IPS DF 4.7 (cell line): ENCODE measurements around the gene LSAMP.

ENCODE experiments used
- DNase-seq: peaks from one replicate; pipeline ENCODE4 v3.0.0-alpha.2; 2013; ENCODE audit warnings: low spot score; ENCODE audit errors: extremely low read depth

Gene LSAMP

GRCh38 chr3:116356056-116356455 lies 89.2 kb downstream of the LSAMP start:
- DNase-seq, result no peak

GRCh38 chr3:116354382-116354781 lies 90.9 kb downstream of the LSAMP start:
- DNase-seq, result no peak

- DNase-seq, result no peak
Observed at GRCh38 chr3:116350119-116350733, 95.1 kb downstream of the LSAMP start.

GRCh38 chr3:116348216-116348615 lies 97.1 kb downstream of the LSAMP start:
- DNase-seq, result no peak

- no peak for DNase-seq
Observed at GRCh38 chr3:116342499-116342898, 102.8 kb downstream of the LSAMP start.

- DNase-seq, result no peak
Observed at GRCh38 chr3:116341899-116342298, 103.4 kb downstream of the LSAMP start.

- no peak for DNase-seq
Observed at GRCh38 chr3:116341381-116341780, 103.9 kb downstream of the LSAMP start.

GRCh38 chr3:116340680-116341216 lies 104.5 kb downstream of the LSAMP start:
- DNase-seq, result no peak

GRCh38 chr3:116339441-116340028 lies 105.8 kb downstream of the LSAMP start:
- DNase-seq, result no peak

GRCh38 chr3:116338713-116339112 lies 106.6 kb downstream of the LSAMP start:
- DNase-seq, result no peak

GRCh38 chr3:116337229-116337628 lies 108.1 kb downstream of the LSAMP start:
- DNase-seq, result no peak

GRCh38 chr3:116331380-116331779 lies 113.9 kb downstream of the LSAMP start:
- DNase-seq, result no peak

GRCh38 chr3:116322750-116323375 lies 122.4 kb downstream of the LSAMP start:
- no peak for DNase-seq

- no peak for DNase-seq
Observed at GRCh38 chr3:116318370-116318769, 126.9 kb downstream of the LSAMP start.

- no peak for DNase-seq
Observed at GRCh38 chr3:116316771-116317170, 128.5 kb downstream of the LSAMP start.

GRCh38 chr3:116314476-116314875 lies 130.8 kb downstream of the LSAMP start:
- DNase-seq, result no peak

- DNase-seq, result no peak
Observed at GRCh38 chr3:116306720-116307119, 138.6 kb downstream of the LSAMP start.

GRCh38 chr3:116306149-116306548 lies 139.1 kb downstream of the LSAMP start:
- no peak for DNase-seq

GRCh38 chr3:116302087-116302747 lies 143.1 kb downstream of the LSAMP start:
- no peak for DNase-seq

- DNase-seq, result no peak
Observed at GRCh38 chr3:116301422-116301821, 143.9 kb downstream of the LSAMP start.

GRCh38 chr3:116300226-116300625 lies 145.1 kb downstream of the LSAMP start:
- DNase-seq, result no peak

GRCh38 chr3:116299646-116300081 lies 145.6 kb downstream of the LSAMP start:
- no peak for DNase-seq
